ENCODE data around the gene GFRA4. TPM values are rescaled to one million over a fixed set of nuclear protein-coding genes. Genes with fewer than 3 reads are reported as not detected.

Gene GFRA4
- total and polyA plus RNA-seq, 2 donors (not counting 3 experiments of a cell fraction or from before 2014, with no cell fraction given), result not detected

DNA sequence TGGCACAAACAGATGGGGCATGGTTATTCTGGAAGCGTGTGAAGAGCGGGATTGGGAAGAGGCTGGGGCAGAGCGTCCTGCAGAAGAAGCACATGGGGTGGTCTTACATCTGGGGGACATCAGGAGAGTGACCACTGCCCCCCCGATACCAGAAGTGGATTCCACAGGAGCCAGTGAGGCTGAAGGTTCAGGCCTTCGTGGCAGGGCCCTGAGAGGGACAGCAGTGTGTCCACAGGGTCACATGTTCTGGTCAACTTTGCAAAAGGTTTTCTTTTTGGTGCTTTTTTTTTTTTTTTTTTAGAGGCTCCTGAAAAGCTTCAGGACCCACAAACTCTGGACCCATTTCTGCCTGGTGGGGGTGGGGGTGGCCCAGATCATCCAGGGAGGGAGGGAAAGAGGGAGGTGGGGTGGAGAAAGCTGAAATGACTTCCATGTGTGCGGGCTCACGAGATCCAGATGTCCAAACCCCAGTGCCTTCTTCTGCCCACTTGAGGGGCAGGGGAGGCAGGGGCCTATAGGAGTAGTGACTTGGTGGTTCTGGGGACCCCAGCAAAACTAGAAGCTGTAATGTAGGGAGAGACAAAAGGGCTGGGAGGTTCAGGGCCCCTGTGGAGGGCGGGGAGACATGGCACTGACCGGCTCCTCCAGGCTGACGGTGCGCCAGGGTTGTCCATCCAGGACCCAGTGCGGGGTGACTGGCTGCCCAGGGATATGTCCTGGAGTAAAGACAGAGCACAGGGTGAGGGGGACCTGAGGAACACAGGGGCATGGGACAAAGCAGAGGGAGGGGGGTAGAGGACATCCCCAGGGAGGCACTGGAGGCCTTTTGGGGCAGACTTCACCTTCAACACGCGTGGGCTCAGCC lies 15.9 kb upstream of the GFRA4 start:
- Histone ChIP-seq H3K27ac (ENCODE audit: insufficient read depth, low read depth, low read length) (no peak overlapping the region), H3K36me3 (ENCODE audit: control insufficient read depth in 2 of 2, extremely low read depth in 1 of 2, insufficient read depth in 2 of 2, low read length in 2 of 2) (no peaks in the 10 kb centered on the region), H3K27me3 (ENCODE audit: control insufficient read depth in 2 of 2, insufficient read depth in 2 of 2, low read length in 2 of 2) (peaks cover 30 to 37% of the 10 kb centered on the region in 2 experiments), H3K4me2 (ENCODE audit: insufficient read depth, low read length) (no peak overlapping the region), H3K4me1 (ENCODE audit: control insufficient read depth, extremely low read depth, insufficient read depth, low read length) (no peaks in the 10 kb centered on the region), H3K79me2 (ENCODE audit: control insufficient read depth, insufficient read depth, low read length) (no peaks in the 10 kb centered on the region), H2AFZ (ENCODE audit: low read depth, low read length) (no peak overlapping the region), H3K9me1 (replicated peaks; ENCODE audit: control insufficient read depth, extremely low read depth, insufficient read depth, low read length) (no peaks in the 10 kb centered on the region), H3K4me3 (replicated peaks in 1 of 3; ENCODE audit: insufficient read depth in 1 of 3, low read depth in 1 of 3, low read length in 3 of 3) (no peak overlapping the region), H3K9ac (replicated peaks; ENCODE audit: extremely low read depth, insufficient read depth, low read length) (no peak overlapping the region), H4K20me1 (replicated peaks; ENCODE audit: control insufficient read depth, extremely low read depth, insufficient read depth, low read length) (no peaks in the 10 kb centered on the region), H3K9me3 (replicated peaks; ENCODE audit: control insufficient read depth, insufficient read depth, low read length) (no peaks in the 10 kb centered on the region)
- FAIRE-seq (no peak), DNase-seq (ENCODE audit: low read depth, low spot score) (no peak)
- ChIA-PET CTCF (interaction anchor here (1.7 to 7.1 kb wide), 4 partner anchors 29 to 102 kb away, joined by 5 to 346 read pairs (median 30); partner anchors contain the start of genes ADISSP, SIGLEC1 and SPEF1), POLR2A (no interaction called here)
- TF ChIP-seq POLR2A (IDR thresholded peaks at IDR 0.05; ENCODE audit: low read depth, low read length) (no peak), CTCF (IDR thresholded peaks at IDR 0.05; ENCODE audit: extremely low read depth in 1 of 2, insufficient read depth in 1 of 2, low read depth in 1 of 2, low read length in 2 of 2) (no peak), GATA2 (IDR thresholded peaks at IDR 0.05; ENCODE audit: insufficient read depth, insufficient read length, low read depth, low read length) (no peak), JUN (IDR thresholded peaks at IDR 0.05; ENCODE audit: borderline replicate concordance, insufficient read depth, insufficient read length, low read depth) (no peak), MAX (IDR thresholded peaks at IDR 0.05; ENCODE audit: insufficient read depth, insufficient read length) (no peak)
- intact Hi-C loops (cut with micrococcal nuclease) (loop anchor here (5.0 kb wide), 1 partner anchor 73 kb away; no protein-coding TSS in a partner anchor), dilution Hi-C loops (cut with MboI; ENCODE audit: extremely low pct_ligation_motif_present, low sequenced_read_pairs) (no loop called here)
- no TSS peak for BruUV-seq (replicated peaks)

Data from endothelial cell of umbilical vein (primary cell).